Sigmoid colon (tissue), 7 donors: ENCODE results near the gene AFAP1. TPM values are rescaled to one million over a fixed set of nuclear protein-coding genes. Genes with fewer than 3 reads are reported as not detected.

Experiments used
- DNase-seq: peaks from one replicate; pipeline ENCODE4 v3.0.0-alpha.2; 2019
- H3K27ac ChIP-seq, 4 donors: fragments of 200-600 bp; sonication (generic); one replicate each; pipeline ENCODE4 v1.5.1; 2016 to 2019; ENCODE audit warnings: mild to moderate bottlenecking in 1 of 4
- H3K27me3 ChIP-seq, 3 donors: fragments of 200-600 bp; sonication (generic); one replicate each; pipeline ENCODE4 v1.5.1; 2019; ENCODE audit warnings: mild to moderate bottlenecking in 1 of 3
- H3K36me3 ChIP-seq, 4 donors: fragments of 200-600 bp; sonication (generic); one replicate each; pipeline ENCODE4 v1.5.1; 2016 to 2019
- H3K4me1 ChIP-seq, 4 donors: fragments of 200-600 bp; sonication (generic); one replicate each; pipeline ENCODE4 v1.5.1; 2017 to 2019
- H3K4me3 ChIP-seq, 4 donors: fragments of 200-600 bp; sonication (generic); one replicate each; pipeline ENCODE4 v1.5.1; 2017 to 2019; ENCODE audit warnings: mild to moderate bottlenecking in 2 of 4, moderate library complexity in 1 of 4
- H3K9me3 ChIP-seq, 4 donors: fragments of 200-600 bp in 3 of 4; sonication (generic) in 3 of 4; one replicate each; pipeline versions ENCODE4 v1.5.1 to v1.6.1; 2013 to 2019
- EP300 ChIP-seq, 4 donors: sonication (generic); formaldehyde crosslinking; IDR thresholded peaks; one replicate each; pipeline ENCODE4 v1.6.1; 2017; ENCODE audit warnings: antibody characterized with exemption in 4 of 4
- POLR2A ChIP-seq, 2 donors: fragments of 450-650 bp; IDR thresholded peaks; one replicate each; pipeline ENCODE4 v1.6.1; 2016; ENCODE audit warnings: antibody characterized with exemption in 2 of 2, mild to moderate bottlenecking in 2 of 2, moderate library complexity in 2 of 2
- POLR2AphosphoS5 ChIP-seq, 4 donors: sonication (generic); formaldehyde crosslinking; IDR thresholded peaks; one replicate each; pipeline ENCODE4 v1.6.1; 2017; ENCODE audit warnings: antibody characterized with exemption in 4 of 4
- WGBS, 2 donors: extraction: QIAGEN DNeasy Blood & Tissue Kit; methylation state at CpG; one replicate each; pipeline ENCODE4 v1.1.7; 2013; 5-methylcytosine and 5-hydroxymethylcytosine counted together
- intact Hi-C: fragments of 100-400 bp; cut with DNase I; formaldehyde crosslinking; loops from one replicate; pipeline ENCODE4 v1.15.1; 2023
- polyA plus RNA-seq, 3 donors: library from polyadenylated mRNA; stranded (reverse); fragments of 200-250 nt; gene quantifications; one replicate each; pipeline ENCODE4 v1.2.3, GENCODE V29; 2013
- total RNA-seq, 4 donors: library from RNA; depleted of rRNA; stranded (reverse); fragments of >200 nt; gene quantifications; one replicate each; pipeline ENCODE4 v1.1.0, GENCODE V29; 2016
- TF ChIP-seq, protein P1 (sequence below), 4 experiments: fragments of 450-650 bp in 3 of 4; fragments of 200-600 bp in 1 of 4; IDR thresholded peaks; one replicate each; pipeline ENCODE4 v1.5.1; 2016 to 2019; ENCODE audit warnings: antibody characterized with exemption in 4 of 4, mild to moderate bottlenecking in 3 of 4, moderate library complexity in 2 of 4
- donor health status: healthy with polysubstance abuse.
- donor health status: Bipolar disorder and iron deficiency.
- donor health status: healthy.

AFAP1 gene
- total and polyA plus RNA-seq, 7 donors: 7.6 to 51.3 (median 24.0) TPM

GRCh38 chr4:7708981-7709380, 230.7 kb downstream of the AFAP1 start:
- Histone ChIP-seq H3K4me3 (no peak overlapping the region), H3K4me1 (no peaks in the 10 kb centered on the region), H3K27ac (no peak overlapping the region), H3K36me3 (no peaks in the 10 kb centered on the region), H3K9me3 (no peaks in the 10 kb centered on the region), H3K27me3 (no peaks in the 10 kb centered on the region)
- no peak for TF ChIP-seq POLR2A (IDR thresholded peaks at IDR 0.05)
- TF ChIP-seq EP300 (IDR thresholded peaks at IDR 0.05): no peak
- TF ChIP-seq, protein P1, sequence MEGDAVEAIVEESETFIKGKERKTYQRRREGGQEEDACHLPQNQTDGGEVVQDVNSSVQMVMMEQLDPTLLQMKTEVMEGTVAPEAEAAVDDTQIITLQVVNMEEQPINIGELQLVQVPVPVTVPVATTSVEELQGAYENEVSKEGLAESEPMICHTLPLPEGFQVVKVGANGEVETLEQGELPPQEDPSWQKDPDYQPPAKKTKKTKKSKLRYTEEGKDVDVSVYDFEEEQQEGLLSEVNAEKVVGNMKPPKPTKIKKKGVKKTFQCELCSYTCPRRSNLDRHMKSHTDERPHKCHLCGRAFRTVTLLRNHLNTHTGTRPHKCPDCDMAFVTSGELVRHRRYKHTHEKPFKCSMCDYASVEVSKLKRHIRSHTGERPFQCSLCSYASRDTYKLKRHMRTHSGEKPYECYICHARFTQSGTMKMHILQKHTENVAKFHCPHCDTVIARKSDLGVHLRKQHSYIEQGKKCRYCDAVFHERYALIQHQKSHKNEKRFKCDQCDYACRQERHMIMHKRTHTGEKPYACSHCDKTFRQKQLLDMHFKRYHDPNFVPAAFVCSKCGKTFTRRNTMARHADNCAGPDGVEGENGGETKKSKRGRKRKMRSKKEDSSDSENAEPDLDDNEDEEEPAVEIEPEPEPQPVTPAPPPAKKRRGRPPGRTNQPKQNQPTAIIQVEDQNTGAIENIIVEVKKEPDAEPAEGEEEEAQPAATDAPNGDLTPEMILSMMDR (IDR thresholded peaks at IDR 0.05): no peak
- no peak for TF ChIP-seq POLR2AphosphoS5 (IDR thresholded peaks at IDR 0.05)
- no peak for DNase-seq
- WGBS, 2 donors: 52 to 62% methylated on average over 15 of the region's 15 CpGs
- intact Hi-C loops: no loop called here

Other genes starting within 250 kb of the AFAP1 start
- gene ABLIM2, start 219.0 kb upstream of the AFAP1 start, total RNA-seq: 1 to 10 TPM; 3.1 to 8.9 (median 5.6) TPM
- 10 to 100 TPM in 2 of 3 donors, 1 to 10 TPM in 1; 7.4 to 15.0 (median 11.3) TPM for gene ABLIM2, start 219.0 kb upstream of the AFAP1 start, polyA plus RNA-seq